GM12878 (cell line): ENCODE measurements around the gene TPK1. TPM values are rescaled to one million over a fixed set of nuclear protein-coding genes. Genes with fewer than 3 reads are reported as not detected.

ENCODE experiments used
- ATAC-seq: fragments of 200-7000 bp; cut with Tn5 transposase; 3 replicates; pipeline ENCODE4 v1.9.1; 2020; ENCODE audit warnings: mild to moderate bottlenecking, moderate library complexity
- BruUV-seq: library from RNA; stranded (reverse); fragments of 400-500 nt; replicated peaks from 2 replicates; lab custom pipeline; 2021; lab: Mats Ljungman, UMichigan
- CTCF ChIA-PET: fragments of 300-600 bp; sonication (Branson Sonifier 250); formaldehyde crosslinking; extraction: SDS; loops from one replicate; lab custom pipeline; 2021; ENCODE audit warnings: inconsistent platforms; lab: Yijun Ruan, JAX
- POLR2A ChIA-PET: fragments of 350-600 bp; formaldehyde crosslinking; extraction: SDS; loops from one replicate; lab custom pipeline; 2021; ENCODE audit warnings: inconsistent platforms; lab: Charles Lee
- RAD21 ChIA-PET: fragments of 300-600 bp; sonication (Branson Sonifier 250); formaldehyde crosslinking; loops from one replicate; lab custom pipeline; 2023; ENCODE audit warnings: antibody characterized with exemption; ENCODE audit not compliant: unreplicated experiment; lab: Charles Lee
- SMC1A ChIA-PET: fragments of 300-600 bp; sonication (Branson Sonifier 250); formaldehyde crosslinking; loops from one replicate; lab custom pipeline; 2023; ENCODE audit not compliant: unreplicated experiment, uncharacterized antibody; lab: Charles Lee
- DNase-seq: peaks from one replicate; pipeline ENCODE4 v3.0.0-alpha.2; 2011; ENCODE audit warnings: low read depth, low spot score
- FAIRE-seq: peaks from 3 replicates; lab custom pipeline; 2011; peaks lifted over from hg19 to GRCh38; lab: Jason Lieb, UNC
- H2AFZ ChIP-seq: 2 replicates; pipeline ENCODE4 v1.6.0; 2011; ENCODE audit warnings: low read depth, low read length, control low read depth; ENCODE audit not compliant: control insufficient read depth
- H3K27ac ChIP-seq: 2 replicates; pipeline ENCODE4 v1.5.1; 2011; ENCODE audit warnings: control low read depth; ENCODE audit not compliant: control insufficient read depth, insufficient read depth
- H3K27me3 ChIP-seq, 2 experiments: replicated peaks in 1 of 2; 2 replicates each; pipeline versions ENCODE4 v1.6.0 to v1.6.1; 2011; ENCODE audit warnings: low read length in 1 of 2; ENCODE audit not compliant: control insufficient read depth in 2 of 2, insufficient read depth in 2 of 2
- H3K36me3 ChIP-seq, 2 experiments: 2 replicates each; pipeline ENCODE4 v1.5.1; 2011; ENCODE audit warnings: low read length in 1 of 2; ENCODE audit not compliant: control insufficient read depth in 2 of 2, insufficient read depth in 2 of 2
- H3K4me1 ChIP-seq: 2 replicates; pipeline ENCODE4 v1.6.1; 2011; ENCODE audit warnings: mild to moderate bottlenecking, low read length, moderate library complexity, mixed read lengths; ENCODE audit not compliant: control insufficient read depth, insufficient read depth
- H3K4me2 ChIP-seq: 2 replicates; pipeline ENCODE4 v1.6.0; 2011; ENCODE audit warnings: control low read depth; ENCODE audit not compliant: control insufficient read depth, insufficient read depth
- H3K4me3 ChIP-seq: fragments of 200-600 bp; sonication (generic); 2 replicates; pipeline ENCODE4 v1.5.1; 2016
- H3K79me2 ChIP-seq: 2 replicates; pipeline ENCODE4 v1.6.0; 2011; ENCODE audit warnings: low read length; ENCODE audit not compliant: control insufficient read depth, insufficient read depth
- H3K9ac ChIP-seq: 2 replicates; pipeline ENCODE4 v1.8.0; 2011; ENCODE audit warnings: low read length, control low read depth, mixed read lengths; ENCODE audit not compliant: control insufficient read depth, insufficient read depth
- H3K9me3 ChIP-seq: replicated peaks from 3 replicates; pipeline ENCODE4 v1.5.1; 2011; ENCODE audit warnings: mild to moderate bottlenecking, low read length; ENCODE audit not compliant: control insufficient read depth, insufficient read depth
- H4K20me1 ChIP-seq: 2 replicates; pipeline ENCODE4 v1.6.0; 2011; ENCODE audit not compliant: control insufficient read depth, insufficient read depth
- ATF7 ChIP-seq: fragments of 450-650 bp; IDR thresholded peaks from 2 replicates; pipeline ENCODE4 v1.6.1; 2016; ENCODE audit warnings: low read depth, mild to moderate bottlenecking
- BCL11A ChIP-seq: IDR thresholded peaks from 2 replicates; pipeline ENCODE4 v1.6.1; 2011; ENCODE audit warnings: low read depth, low read length
- ETV6 ChIP-seq, 2 experiments: fragments of 450-650 bp in 1 of 2; IDR thresholded peaks in 1 of 2; conservative IDR thresholded peaks in 1 of 2; 2 replicates each; pipeline ENCODE4 v1.6.1; 2014; ENCODE audit warnings: antibody characterized with exemption in 1 of 2, borderline replicate concordance in 1 of 2, low read depth in 1 of 2, mild to moderate bottlenecking in 1 of 2, moderate library complexity in 1 of 2
- IKZF2 ChIP-seq, 2 experiments: fragments of 450-650 bp; IDR thresholded peaks; 2 replicates each; pipeline ENCODE4 v1.6.1; 2017; ENCODE audit warnings: mild to moderate bottlenecking in 2 of 2, moderate library complexity in 2 of 2
- IRF4 ChIP-seq: IDR thresholded peaks from 2 replicates; pipeline ENCODE4 v1.6.1; 2011; ENCODE audit warnings: low read depth, low read length
- JUNB ChIP-seq: IDR thresholded peaks from 2 replicates; pipeline ENCODE4 v1.6.1; 2016; ENCODE audit warnings: antibody characterized with exemption, mild to moderate bottlenecking
- NFIC ChIP-seq: IDR thresholded peaks from 2 replicates; pipeline ENCODE4 v1.6.1; 2012; ENCODE audit warnings: low read depth, mild to moderate bottlenecking, inconsistent platforms, low read length, moderate library complexity
- RUNX3 ChIP-seq: IDR thresholded peaks from 2 replicates; pipeline ENCODE4 v1.6.1; 2012; ENCODE audit warnings: low read length, inconsistent platforms
- SMC3 ChIP-seq: IDR thresholded peaks from 2 replicates; pipeline ENCODE4 v1.6.1; 2011; ENCODE audit warnings: low read length, improper control_type of control experiment, borderline replicate concordance
- WRNIP1 ChIP-seq: IDR thresholded peaks from 2 replicates; pipeline ENCODE4 v1.6.1; 2011; ENCODE audit warnings: low read depth, low read length, improper control_type of control experiment, borderline replicate concordance
- WGBS: methylation state at CpG from one replicate; pipeline ENCODE4 v1.1.6; 2016; ENCODE audit warnings: low lambda C conversion rate; ENCODE audit not compliant: insufficient replicate concordance, insufficient coverage; ENCODE audit errors: missing lambda C conversion rate; 5-methylcytosine and 5-hydroxymethylcytosine counted together
- in situ Hi-C: fragments of 300-500 bp; cut with MboI; formaldehyde crosslinking; loops from 9 replicates; pipeline ENCODE4 v1.14.3; 2018; ENCODE audit warnings: mixed read lengths
- intact Hi-C: fragments of 100-400 bp; cut with micrococcal nuclease; formaldehyde crosslinking; loops from one replicate; pipeline ENCODE4 v1.14.2; 2022; ENCODE audit not compliant: unreplicated experiment
- polyA plus RNA-seq, 11 experiments: library from polyadenylated mRNA; depleted of rRNA in 4 of 11; unstranded in 6 of 11; stranded (reverse) in 5 of 11; fragments of >200 nt; fragmentation: Nextera tagmentation in 4 of 11; fragmentation: Illumina TruSeq in 1 of 11; extraction: Ambion mirVana in 4 of 11; extraction: Trizol in 1 of 11; gene quantifications; 1 replicate in 1 of 11; 2 replicates in 10 of 11; pipeline versions ENCODE4 v1.2.1 to v1.2.3, GENCODE V29; 2011 to 2016; ENCODE audit warnings: inconsistent platforms in 2 of 11, missing spikeins in 2 of 11, low read depth in 1 of 11
- total RNA-seq, 4 experiments: library from RNA; depleted of rRNA in 3 of 4; stranded (reverse); fragments of >200 nt in 3 of 4; fragmentation: Illumina TruSeq in 1 of 4; extraction: Trizol in 1 of 4; gene quantifications; 2 replicates each; pipeline versions ENCODE4 v1.2.1 to v1.2.3, GENCODE V29; 2013 to 2021
- TF ChIP-seq, protein P1 (sequence below): fragments of 450-650 bp; IDR thresholded peaks from 2 replicates; pipeline ENCODE4 v1.6.1; 2017; ENCODE audit warnings: borderline replicate concordance

The TPK1 gene
- total and polyA plus RNA-seq, 10 of the 15 experiments (the other 5 are each of a cell fraction or from before 2014, with no cell fraction given), result 7.1 to 19.0 (median 9.3) TPM

- TF ChIP-seq IKZF2 (IDR thresholded peaks at IDR 0.05), result peak; percentile 59 to 71
- TF ChIP-seq IRF4, result 0 out of 2 replicates have a peak, but pooled peaks have one; percentile 30
- TF ChIP-seq, protein P1, sequence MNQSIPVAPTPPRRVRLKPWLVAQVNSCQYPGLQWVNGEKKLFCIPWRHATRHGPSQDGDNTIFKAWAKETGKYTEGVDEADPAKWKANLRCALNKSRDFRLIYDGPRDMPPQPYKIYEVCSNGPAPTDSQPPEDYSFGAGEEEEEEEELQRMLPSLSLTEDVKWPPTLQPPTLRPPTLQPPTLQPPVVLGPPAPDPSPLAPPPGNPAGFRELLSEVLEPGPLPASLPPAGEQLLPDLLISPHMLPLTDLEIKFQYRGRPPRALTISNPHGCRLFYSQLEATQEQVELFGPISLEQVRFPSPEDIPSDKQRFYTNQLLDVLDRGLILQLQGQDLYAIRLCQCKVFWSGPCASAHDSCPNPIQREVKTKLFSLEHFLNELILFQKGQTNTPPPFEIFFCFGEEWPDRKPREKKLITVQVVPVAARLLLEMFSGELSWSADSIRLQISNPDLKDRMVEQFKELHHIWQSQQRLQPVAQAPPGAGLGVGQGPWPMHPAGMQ, result no peak
- 0 out of 2 replicates have a peak, but pooled peaks have one; percentile 20 for TF ChIP-seq BCL11A
- TF ChIP-seq RUNX3, result peak; percentile 40; the same call in 1 of the 2 replicates
- TF ChIP-seq ATF7, result 0 out of 2 replicates have a peak, but pooled peaks have one; percentile 35
- no peak for TF ChIP-seq WRNIP1
- no peak for TF ChIP-seq SMC3
- peak; percentile 34; the same call in 1 of the 2 replicates for TF ChIP-seq NFIC
- peak; percentile 44 for TF ChIP-seq JUNB
- peak in 1 of 2 experiments; percentile 55; a peak in 1 of 4 replicates for TF ChIP-seq ETV6 (conservative IDR thresholded peaks at IDR 0.05 in 1 of 2, IDR thresholded peaks at IDR 0.05 in 1 of 2; ENCODE audit: borderline replicate concordance in 1 of 2, low read depth in 1 of 2)
- TF ChIP-seq, all 136 proteins: peak for 8
- in situ Hi-C loops, result no loop called here
- Histone ChIP-seq H3K4me1 (peaks cover 10% of the 10 kb centered on the region; the same call in 1 of the 2 replicates), H4K20me1 (no peaks in the 10 kb centered on the region), H3K4me3 (no peak overlapping the region), H3K27ac (no peak overlapping the region), H3K9me3 (no peaks in the 10 kb centered on the region), H3K79me2 (no peaks in the 10 kb centered on the region), H3K36me3 (no peaks in the 10 kb centered on the region), H3K4me2 (peak overlapping the region; percentile 57), H2AFZ (no peak overlapping the region), H3K27me3 (no peaks in the 10 kb centered on the region), H3K9ac (no peak overlapping the region)
- FAIRE-seq, result peak; percentile 99
- peak; percentile 100 for ATAC-seq
- no TSS peak for BruUV-seq
- ChIA-PET RAD21 (no interaction called here), SMC1A (interaction anchor here (0.6 to 1.7 kb wide), 3 partner anchors 12 to 333 kb away, joined by 4 read pairs; no protein-coding TSS in a partner anchor), CTCF (no interaction called here), POLR2A (interaction anchor here (0.6 kb wide), 2 partner anchors 38 to 137 kb away, joined by 3 read pairs; no protein-coding TSS in a partner anchor)
- peak; percentile 45 for DNase-seq
- intact Hi-C loops, result no loop called here
- 1% methylated on average over 3 of the region's 3 CpGs for WGBS
Observed at GRCh38 chr7:144529269-144529926, 306.5 kb downstream of the TPK1 start.
